Parathyroid adenoma (tissue), 2 donors: ENCODE data around the gene STX2.

Experiments used
- H2AFZ ChIP-seq: fragments of 300-600 bp; sonication (generic); one replicate; pipeline ENCODE4 v1.7.0; 2017; ENCODE audit warnings: antibody characterized with exemption, mild to moderate bottlenecking
- H3K27ac ChIP-seq: fragments of 300-600 bp; sonication (generic); one replicate; pipeline ENCODE4 v1.7.0; 2017
- H3K27me3 ChIP-seq: fragments of 300-600 bp; sonication (generic); one replicate; pipeline ENCODE4 v1.7.0; 2017; ENCODE audit warnings: low read length; ENCODE audit not compliant: control insufficient read depth, insufficient read depth
- H3K36me3 ChIP-seq: fragments of 300-600 bp; sonication (generic); one replicate; pipeline ENCODE4 v1.7.0; 2017; ENCODE audit warnings: low read length; ENCODE audit not compliant: control insufficient read depth, insufficient read depth
- H3K4me1 ChIP-seq: fragments of 300-600 bp; sonication (generic); one replicate; pipeline ENCODE4 v1.7.0; 2017; ENCODE audit warnings: control low read depth
- H3K4me2 ChIP-seq: fragments of 300-600 bp; sonication (generic); one replicate; pipeline ENCODE4 v1.7.0; 2017; ENCODE audit warnings: low read length
- H3K4me3 ChIP-seq: fragments of 300-600 bp; sonication (generic); one replicate; pipeline ENCODE4 v1.7.0; 2017; ENCODE audit warnings: low read depth, low read length
- H3K79me2 ChIP-seq: fragments of 300-600 bp; sonication (generic); one replicate; pipeline ENCODE4 v1.7.0; 2017; ENCODE audit warnings: control low read depth
- H3K9ac ChIP-seq: fragments of 300-600 bp; sonication (generic); one replicate; pipeline ENCODE4 v1.7.0; 2017; ENCODE audit warnings: mild to moderate bottlenecking
- H3K9me3 ChIP-seq: fragments of 300-600 bp; sonication (generic); one replicate; pipeline ENCODE4 v1.7.0; 2017; ENCODE audit warnings: low read length; ENCODE audit not compliant: control insufficient read depth
- CTCF ChIP-seq: fragments of 300-600 bp; sonication (generic); IDR thresholded peaks from one replicate; pipeline ENCODE4 v1.7.0; 2017; ENCODE audit warnings: antibody characterized with exemption, mild to moderate bottlenecking
- donor health status: primary hyperparathyroidism.

Gene STX2

GRCh38 chr12:130792821-130793553 is 46.1 kb downstream of the STX2 start:
- Histone ChIP-seq H3K79me2 (no peaks in the 10 kb centered on the region), H3K4me3 (no peak overlapping the region), H2AFZ (no peak overlapping the region), H3K4me2 (no peak overlapping the region), H3K9me3 (no peaks in the 10 kb centered on the region), H3K27ac (no peak overlapping the region), H3K36me3 (no peaks in the 10 kb centered on the region), H3K27me3 (no peaks in the 10 kb centered on the region), H3K4me1 (no peaks in the 10 kb centered on the region), H3K9ac (no peak overlapping the region)
- no peak for TF ChIP-seq CTCF

GRCh38 chr12:130791629-130792028 is 47.4 kb downstream of the STX2 start:
- H3K9me3 ChIP-seq, result no peaks in the 10 kb centered on the region
- no peak overlapping the region for H3K4me2 ChIP-seq
- H3K4me3 ChIP-seq, result no peak overlapping the region
- no peak overlapping the region for H3K9ac ChIP-seq
- no peaks in the 10 kb centered on the region for H3K36me3 ChIP-seq
- no peaks in the 10 kb centered on the region for H3K27me3 ChIP-seq
- TF ChIP-seq CTCF, result no peak
- no peak overlapping the region for H2AFZ ChIP-seq
- no peaks in the 10 kb centered on the region for H3K79me2 ChIP-seq
- no peaks in the 10 kb centered on the region for H3K4me1 ChIP-seq
- no peak overlapping the region for H3K27ac ChIP-seq

- H3K9ac ChIP-seq, result no peak overlapping the region
- H3K27me3 ChIP-seq, result no peaks in the 10 kb centered on the region
- H3K27ac ChIP-seq, result no peak overlapping the region
- H3K36me3 ChIP-seq, result no peaks in the 10 kb centered on the region
- no peaks in the 10 kb centered on the region for H3K4me1 ChIP-seq
- no peak overlapping the region for H3K4me2 ChIP-seq
- no peak for TF ChIP-seq CTCF
- no peaks in the 10 kb centered on the region for H3K79me2 ChIP-seq
- H3K4me3 ChIP-seq, result no peak overlapping the region
- H3K9me3 ChIP-seq, result no peaks in the 10 kb centered on the region
- no peak overlapping the region for H2AFZ ChIP-seq
Measured at GRCh38 chr12:130788515-130788914, 50.5 kb downstream of the STX2 start.

- H3K9me3 ChIP-seq, result no peaks in the 10 kb centered on the region
- H3K27ac ChIP-seq, result no peak overlapping the region
- no peak overlapping the region for H3K9ac ChIP-seq
- no peak overlapping the region for H3K4me3 ChIP-seq
- no peaks in the 10 kb centered on the region for H3K79me2 ChIP-seq
- H3K27me3 ChIP-seq, result no peaks in the 10 kb centered on the region
- no peaks in the 10 kb centered on the region for H3K4me1 ChIP-seq
- H3K4me2 ChIP-seq, result no peak overlapping the region
- no peaks in the 10 kb centered on the region for H3K36me3 ChIP-seq
- no peak overlapping the region for H2AFZ ChIP-seq
- no peak for TF ChIP-seq CTCF
Measured at GRCh38 chr12:130787445-130788410, 51.3 kb downstream of the STX2 start.
